ENCODE results near the gene RPL19.

The RPL19 gene

GRCh38 chr17:39175695-39176093, 24.4 kb upstream of the RPL19 start:
- Histone ChIP-seq H3K9me3 (ENCODE audit: insufficient read depth, low read length) (no peaks in the 10 kb centered on the region), H3K4me3 (ENCODE audit: low read length) (no peak overlapping the region), H2AFZ (ENCODE audit: low read depth, low read length) (no peak overlapping the region), H3K9ac (ENCODE audit: low read length) (no peak overlapping the region), H3K27ac (ENCODE audit: low read length) (no peak overlapping the region), H3K4me1 (ENCODE audit: low read length) (no peaks in the 10 kb centered on the region), H3K36me3 (replicated peaks; ENCODE audit: low read depth, low read length) (peaks cover 7% of the 10 kb centered on the region), H3K79me2 (ENCODE audit: low read length) (no peaks in the 10 kb centered on the region), H3K4me2 (ENCODE audit: low read length) (no peak overlapping the region), H4K20me1 (ENCODE audit: insufficient read depth, low read length) (no peaks in the 10 kb centered on the region; the same call in 1 of the 2 replicates), H3K27me3 (ENCODE audit: low read depth, low read length) (no peaks in the 10 kb centered on the region)
- TF ChIP-seq EZH2phosphoT487 (IDR thresholded peaks at IDR 0.05; ENCODE audit: low read depth), result no peak
- TF ChIP-seq CTCF (IDR thresholded peaks at IDR 0.05; ENCODE audit: low read depth, low read length), result no peak

- Histone ChIP-seq H3K4me3 (ENCODE audit: low read length) (no peak overlapping the region), H2AFZ (ENCODE audit: low read depth, low read length) (no peak overlapping the region), H3K4me1 (ENCODE audit: low read length) (no peaks in the 10 kb centered on the region), H3K4me2 (ENCODE audit: low read length) (no peak overlapping the region), H3K27me3 (ENCODE audit: low read depth, low read length) (no peaks in the 10 kb centered on the region), H3K27ac (ENCODE audit: low read length) (no peak overlapping the region), H3K9ac (ENCODE audit: low read length) (no peak overlapping the region), H4K20me1 (ENCODE audit: insufficient read depth, low read length) (no peaks in the 10 kb centered on the region; the same call in 1 of the 2 replicates), H3K79me2 (ENCODE audit: low read length) (no peaks in the 10 kb centered on the region), H3K36me3 (replicated peaks; ENCODE audit: low read depth, low read length) (peaks cover 10% of the 10 kb centered on the region), H3K9me3 (ENCODE audit: insufficient read depth, low read length) (no peaks in the 10 kb centered on the region)
- TF ChIP-seq CTCF (IDR thresholded peaks at IDR 0.05; ENCODE audit: low read depth, low read length) (no peak), EZH2phosphoT487 (IDR thresholded peaks at IDR 0.05; ENCODE audit: low read depth) (no peak)
Observed at GRCh38 chr17:39177256-39177655, 22.8 kb upstream of the RPL19 start.

- no peaks in the 10 kb centered on the region for H3K9me3 ChIP-seq (ENCODE audit: insufficient read depth, low read length)
- H3K79me2 ChIP-seq (ENCODE audit: low read length), result no peaks in the 10 kb centered on the region
- H3K4me3 ChIP-seq (ENCODE audit: low read length), result no peak overlapping the region
- H3K4me2 ChIP-seq (ENCODE audit: low read length), result no peak overlapping the region
- H3K4me1 ChIP-seq (ENCODE audit: low read length), result no peaks in the 10 kb centered on the region
- no peak overlapping the region for H2AFZ ChIP-seq (ENCODE audit: low read depth, low read length)
- no peaks in the 10 kb centered on the region; the same call in 1 of the 2 replicates for H4K20me1 ChIP-seq (ENCODE audit: insufficient read depth, low read length)
- no peak overlapping the region for H3K9ac ChIP-seq (ENCODE audit: low read length)
- H3K36me3 ChIP-seq (replicated peaks; ENCODE audit: low read depth, low read length), result peaks cover 12% of the 10 kb centered on the region
- no peak for TF ChIP-seq CTCF (IDR thresholded peaks at IDR 0.05; ENCODE audit: low read depth, low read length)
- no peaks in the 10 kb centered on the region for H3K27me3 ChIP-seq (ENCODE audit: low read depth, low read length)
- H3K27ac ChIP-seq (ENCODE audit: low read length), result no peak overlapping the region
Observed at GRCh38 chr17:39178536-39178935, 21.5 kb upstream of the RPL19 start.

- TF ChIP-seq CTCF (IDR thresholded peaks at IDR 0.05; ENCODE audit: low read depth, low read length) (no peak), EZH2phosphoT487 (IDR thresholded peaks at IDR 0.05; ENCODE audit: low read depth) (no peak)
- no peaks in the 10 kb centered on the region; the same call in 1 of the 2 replicates for H4K20me1 ChIP-seq (ENCODE audit: insufficient read depth, low read length)
- no peak overlapping the region for H3K4me3 ChIP-seq (ENCODE audit: low read length)
- H3K4me1 ChIP-seq (ENCODE audit: low read length), result no peaks in the 10 kb centered on the region
- no peak overlapping the region for H2AFZ ChIP-seq (ENCODE audit: low read depth, low read length)
- H3K9ac ChIP-seq (ENCODE audit: low read length), result no peak overlapping the region
- no peaks in the 10 kb centered on the region for H3K79me2 ChIP-seq (ENCODE audit: low read length)
- H3K27me3 ChIP-seq (ENCODE audit: low read depth, low read length), result no peaks in the 10 kb centered on the region
- H3K9me3 ChIP-seq (ENCODE audit: insufficient read depth, low read length), result no peaks in the 10 kb centered on the region
- H3K36me3 ChIP-seq (replicated peaks; ENCODE audit: low read depth, low read length), result peaks cover 14% of the 10 kb centered on the region
- H3K27ac ChIP-seq (ENCODE audit: low read length), result no peak overlapping the region
- no peak overlapping the region for H3K4me2 ChIP-seq (ENCODE audit: low read length)
Observed at GRCh38 chr17:39181303-39181702, 18.8 kb upstream of the RPL19 start.
